NB4 (cell line): Measurements from ENCODE around the gene CNTN5.

Experiments
- DNase-seq: peaks from one replicate; pipeline ENCODE4 v3.0.0; 2010; ENCODE audit warnings: low read depth
- H3K4me3 ChIP-seq: one replicate; pipeline ENCODE4 v1.5.1; 2011; ENCODE audit warnings: mild to moderate bottlenecking, low read depth, low read length, moderate library complexity
- MYC ChIP-seq: IDR thresholded peaks from 2 replicates; pipeline ENCODE4 v1.6.1; 2011; ENCODE audit warnings: low read depth, low read length
- POLR2A ChIP-seq: IDR thresholded peaks from 2 replicates; pipeline ENCODE4 v1.6.1; 2011; ENCODE audit warnings: mild to moderate bottlenecking; ENCODE audit not compliant: insufficient read length; ENCODE audit errors: extremely low read depth
- TF ChIP-seq, protein P1 (sequence below): IDR thresholded peaks from 2 replicates; pipeline ENCODE4 v1.6.1; 2011; ENCODE audit warnings: low read depth, low read length
- TF ChIP-seq, protein P2 (sequence below): IDR thresholded peaks from one replicate; pipeline ENCODE4 v1.5.1; 2012; ENCODE audit warnings: low read depth, low read length

CNTN5 gene

DNA sequence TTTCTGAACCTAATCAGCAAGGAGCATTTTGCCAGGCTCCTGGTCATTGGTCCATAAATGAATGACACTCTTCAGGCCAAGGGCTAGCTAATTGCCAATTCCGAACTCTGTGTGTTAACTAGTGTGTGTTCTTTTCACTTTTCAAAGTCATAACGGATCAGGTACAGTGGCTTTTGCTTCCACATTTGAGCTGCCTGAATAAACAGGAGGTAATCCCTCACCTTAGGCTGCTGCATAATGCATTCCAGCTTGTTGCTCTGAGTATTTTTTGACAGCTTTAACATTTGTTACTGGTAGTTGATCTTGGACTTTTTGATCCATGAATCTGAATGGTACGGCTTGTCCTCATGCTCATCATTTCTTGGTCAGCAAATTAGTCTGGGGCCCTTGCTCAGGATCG lies 485.1 kb downstream of the CNTN5 start:
- TF ChIP-seq MYC = no peak
- TF ChIP-seq, protein P1, sequence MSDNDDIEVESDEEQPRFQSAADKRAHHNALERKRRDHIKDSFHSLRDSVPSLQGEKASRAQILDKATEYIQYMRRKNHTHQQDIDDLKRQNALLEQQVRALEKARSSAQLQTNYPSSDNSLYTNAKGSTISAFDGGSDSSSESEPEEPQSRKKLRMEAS = no peak
- no peak for TF ChIP-seq POLR2A
- TF ChIP-seq, protein P2, sequence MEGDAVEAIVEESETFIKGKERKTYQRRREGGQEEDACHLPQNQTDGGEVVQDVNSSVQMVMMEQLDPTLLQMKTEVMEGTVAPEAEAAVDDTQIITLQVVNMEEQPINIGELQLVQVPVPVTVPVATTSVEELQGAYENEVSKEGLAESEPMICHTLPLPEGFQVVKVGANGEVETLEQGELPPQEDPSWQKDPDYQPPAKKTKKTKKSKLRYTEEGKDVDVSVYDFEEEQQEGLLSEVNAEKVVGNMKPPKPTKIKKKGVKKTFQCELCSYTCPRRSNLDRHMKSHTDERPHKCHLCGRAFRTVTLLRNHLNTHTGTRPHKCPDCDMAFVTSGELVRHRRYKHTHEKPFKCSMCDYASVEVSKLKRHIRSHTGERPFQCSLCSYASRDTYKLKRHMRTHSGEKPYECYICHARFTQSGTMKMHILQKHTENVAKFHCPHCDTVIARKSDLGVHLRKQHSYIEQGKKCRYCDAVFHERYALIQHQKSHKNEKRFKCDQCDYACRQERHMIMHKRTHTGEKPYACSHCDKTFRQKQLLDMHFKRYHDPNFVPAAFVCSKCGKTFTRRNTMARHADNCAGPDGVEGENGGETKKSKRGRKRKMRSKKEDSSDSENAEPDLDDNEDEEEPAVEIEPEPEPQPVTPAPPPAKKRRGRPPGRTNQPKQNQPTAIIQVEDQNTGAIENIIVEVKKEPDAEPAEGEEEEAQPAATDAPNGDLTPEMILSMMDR = no peak
- H3K4me3 ChIP-seq = no peak overlapping the region
- no peak for DNase-seq

DNA sequence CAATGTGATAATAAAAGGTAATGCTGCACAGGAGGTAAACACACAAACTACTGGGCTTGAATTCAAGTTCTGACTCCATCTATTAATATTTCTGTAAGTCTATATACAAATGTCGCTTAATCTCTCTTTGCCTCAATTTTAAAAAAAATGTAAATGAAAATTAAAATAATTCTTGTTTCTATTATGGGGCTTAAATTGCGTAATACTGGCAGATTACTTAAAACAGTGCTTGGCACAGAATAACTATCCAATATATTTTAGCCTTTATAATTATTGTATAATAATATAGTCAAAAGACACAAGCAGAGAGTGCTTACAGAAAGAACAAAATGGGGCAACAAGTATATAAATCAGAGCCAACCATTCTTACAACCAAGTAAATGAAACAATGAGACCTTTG lies 489.1 kb downstream of the CNTN5 start:
- no peak overlapping the region for H3K4me3 ChIP-seq
- TF ChIP-seq, protein P2 = no peak
- TF ChIP-seq, protein P1 = no peak
- TF ChIP-seq MYC (no peak), POLR2A (no peak)
- no peak for DNase-seq

DNA sequence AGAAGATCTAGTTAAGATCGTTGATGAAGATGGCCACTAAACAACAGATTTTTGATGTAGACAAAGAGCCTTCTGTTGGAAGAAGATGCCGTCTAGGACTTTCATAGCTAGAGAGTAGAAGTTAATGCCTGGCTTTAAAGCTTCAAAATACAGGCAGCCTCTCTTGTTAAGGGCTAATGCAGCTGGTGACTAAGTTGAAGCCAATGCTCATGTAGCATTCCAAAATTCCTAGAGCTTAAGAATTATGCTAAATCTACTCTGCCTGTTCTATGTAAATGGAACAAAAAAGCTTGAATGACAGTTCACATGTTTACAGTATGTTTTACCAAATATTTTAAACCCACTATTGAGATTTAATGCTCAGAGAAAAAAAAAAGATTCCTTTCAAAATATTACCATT lies 492.6 kb downstream of the CNTN5 start:
- DNase-seq = no peak
- TF ChIP-seq MYC = no peak
- TF ChIP-seq, protein P1 = no peak
- TF ChIP-seq POLR2A = no peak
- TF ChIP-seq, protein P2 = no peak
- no peak overlapping the region for H3K4me3 ChIP-seq

DNA sequence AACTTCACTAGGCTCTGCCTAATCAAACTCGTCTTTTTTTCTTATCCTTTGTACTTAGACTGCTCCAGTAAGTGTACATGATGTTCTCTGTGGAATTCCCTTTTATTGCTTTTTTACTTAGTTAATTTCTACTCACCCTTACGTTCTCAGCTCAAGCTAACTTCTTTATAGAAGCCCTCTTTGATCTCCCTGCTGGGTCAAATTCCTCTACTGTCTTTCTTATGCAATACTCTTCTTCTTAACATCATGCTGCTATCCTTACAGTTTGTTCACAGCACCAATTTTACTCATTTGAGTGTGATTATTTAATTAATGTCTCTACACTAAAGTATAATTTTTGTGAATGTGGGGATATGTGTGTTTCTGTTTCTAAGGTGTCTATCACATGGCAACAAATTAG lies 498.3 kb downstream of the CNTN5 start:
- H3K4me3 ChIP-seq = no peak overlapping the region
- no peak for TF ChIP-seq POLR2A
- TF ChIP-seq, protein P1 = no peak
- TF ChIP-seq, protein P2 = no peak
- no peak for TF ChIP-seq MYC
- DNase-seq = no peak

DNA sequence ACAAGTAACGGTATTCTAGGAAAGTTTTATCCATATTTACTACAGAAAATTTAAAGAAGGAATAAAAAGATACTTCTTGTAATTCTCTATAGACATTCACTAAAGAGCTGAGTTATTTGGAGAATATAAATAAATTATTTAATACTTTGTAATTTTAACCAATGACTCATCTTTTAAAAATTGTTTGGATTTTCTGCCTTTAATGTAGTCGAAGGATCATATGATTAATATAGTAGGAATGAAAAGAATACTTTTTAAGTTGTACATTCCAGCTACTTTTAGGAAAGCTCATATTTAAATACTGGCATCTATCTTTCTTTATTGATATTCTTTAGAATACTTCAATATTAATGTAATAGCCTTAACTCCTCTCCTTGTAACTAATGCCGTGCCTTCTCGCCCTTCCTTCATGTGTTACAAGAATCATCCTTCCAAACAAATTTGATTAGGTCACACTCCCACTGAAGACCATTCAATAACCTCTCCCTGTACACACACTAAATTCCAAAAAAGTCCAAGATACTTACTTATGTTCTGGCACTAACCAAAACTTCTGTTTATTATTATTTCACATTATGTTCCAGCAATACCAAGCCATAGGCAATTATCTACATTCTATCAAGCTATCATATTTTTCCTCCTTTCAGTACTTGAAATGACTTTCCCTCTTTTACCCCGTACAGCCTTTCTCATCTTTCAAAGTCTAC lies 501.9 kb downstream of the CNTN5 start:
- DNase-seq = no peak
- TF ChIP-seq, protein P1 = no peak
- TF ChIP-seq POLR2A = no peak
- TF ChIP-seq MYC = no peak
- TF ChIP-seq, protein P2 = no peak
- no peak overlapping the region for H3K4me3 ChIP-seq
